Measurements from ENCODE around the gene RFK. TPM values are rescaled to one million over a fixed set of nuclear protein-coding genes. Genes with fewer than 3 reads are reported as not detected.

Gene RFK
- total RNA-seq, 3 donors from 2014 or later (not counting 1 experiment from before 2014, with no cell fraction given), result 8.7 to 11.5 (median 9.2) TPM

- Histone ChIP-seq H3K27ac (ENCODE audit: low read length) (no peak overlapping the region), H3K36me3 (ENCODE audit: control insufficient read depth, insufficient read depth, low read length) (no peaks in the 10 kb centered on the region), H3K4me1 (ENCODE audit: control insufficient read depth, insufficient read depth, low read length) (no peaks in the 10 kb centered on the region), H3K4me3 (ENCODE audit: low read length) (no peak overlapping the region), H3K9me3 (ENCODE audit: control insufficient read depth, insufficient read depth, low read length) (no peaks in the 10 kb centered on the region), H3K27me3 (ENCODE audit: control insufficient read depth, insufficient read depth, low read length) (no peaks in the 10 kb centered on the region)
- no peak overlapping the region for H3K4me3 Mint-ChIP-seq
- intact Hi-C loops (cut with micrococcal nuclease), result no loop called here
- H3K27ac Mint-ChIP-seq, result no peak overlapping the region
- DNase-seq, result no peak
- peaks cover 6 to 11% of the 10 kb centered on the region in 2 donors for H3K27me3 Mint-ChIP-seq (ENCODE audit: low read depth in 2 of 2)
- 84% methylated on average over 6 of the region's 6 CpGs for WGBS (ENCODE audit: insufficient coverage)
- no peaks in the 10 kb centered on the region for H3K9me3 Mint-ChIP-seq
- H3K36me3 Mint-ChIP-seq, result no peaks in the 10 kb centered on the region
- H3K4me1 Mint-ChIP-seq, result no peaks in the 10 kb centered on the region
- no peak for ATAC-seq
- no peak for TF ChIP-seq CTCF (IDR thresholded peaks at IDR 0.05)
These were observed 38.3 kb downstream of the RFK start for GRCh38 chr9:76355886-76356285.

GRCh38 chr9:76354221-76354620, 40.0 kb downstream of the RFK start:
- H3K27ac Mint-ChIP-seq, result no peak overlapping the region
- Histone ChIP-seq H3K36me3 (ENCODE audit: control insufficient read depth, insufficient read depth, low read length) (no peaks in the 10 kb centered on the region), H3K4me3 (ENCODE audit: low read length) (no peak overlapping the region), H3K27me3 (ENCODE audit: control insufficient read depth, insufficient read depth, low read length) (no peaks in the 10 kb centered on the region), H3K9me3 (ENCODE audit: control insufficient read depth, insufficient read depth, low read length) (no peaks in the 10 kb centered on the region), H3K4me1 (ENCODE audit: control insufficient read depth, insufficient read depth, low read length) (no peaks in the 10 kb centered on the region), H3K27ac (ENCODE audit: low read length) (no peak overlapping the region)
- ATAC-seq, result no peak
- H3K4me3 Mint-ChIP-seq, result no peak overlapping the region
- H3K4me1 Mint-ChIP-seq, result no peaks in the 10 kb centered on the region
- no peaks in the 10 kb centered on the region for H3K36me3 Mint-ChIP-seq
- DNase-seq, result no peak
- intact Hi-C loops (cut with micrococcal nuclease), result no loop called here
- peaks cover 6 to 11% of the 10 kb centered on the region in 2 donors for H3K27me3 Mint-ChIP-seq (ENCODE audit: low read depth in 2 of 2)
- no peak for TF ChIP-seq CTCF (IDR thresholded peaks at IDR 0.05)
- no peaks in the 10 kb centered on the region for H3K9me3 Mint-ChIP-seq
- WGBS (ENCODE audit: insufficient coverage), result 78% methylated on average over 3 of the region's 3 CpGs

GRCh38 chr9:76353280-76353679, 40.9 kb downstream of the RFK start:
- Mint-ChIP-seq H3K4me1 (no peaks in the 10 kb centered on the region), H3K4me3 (no peak overlapping the region), H3K9me3 (no peaks in the 10 kb centered on the region), H3K36me3 (no peaks in the 10 kb centered on the region), H3K27ac (no peak overlapping the region), H3K27me3 (ENCODE audit: low read depth in 2 of 2) (peaks cover 6 to 11% of the 10 kb centered on the region in 2 donors)
- no peaks in the 10 kb centered on the region for H3K9me3 ChIP-seq (ENCODE audit: control insufficient read depth, insufficient read depth, low read length)
- H3K4me1 ChIP-seq (ENCODE audit: control insufficient read depth, insufficient read depth, low read length), result no peaks in the 10 kb centered on the region
- no peak for TF ChIP-seq CTCF (IDR thresholded peaks at IDR 0.05)
- H3K27ac ChIP-seq (ENCODE audit: low read length), result no peak overlapping the region
- no peak for ATAC-seq
- no peaks in the 10 kb centered on the region for H3K36me3 ChIP-seq (ENCODE audit: control insufficient read depth, insufficient read depth, low read length)
- no peaks in the 10 kb centered on the region for H3K27me3 ChIP-seq (ENCODE audit: control insufficient read depth, insufficient read depth, low read length)
- WGBS (ENCODE audit: insufficient coverage), result 61% methylated on average over 4 of the region's 5 CpGs
- H3K4me3 ChIP-seq (ENCODE audit: low read length), result no peak overlapping the region
- intact Hi-C loops (cut with micrococcal nuclease), result no loop called here
- DNase-seq, result no peak

GRCh38 chr9:76352026-76352620, 42.1 kb downstream of the RFK start:
- no peaks in the 10 kb centered on the region for H3K4me1 Mint-ChIP-seq
- H3K27me3 Mint-ChIP-seq (ENCODE audit: low read depth in 2 of 2), result peaks cover 6 to 11% of the 10 kb centered on the region in 2 donors
- no peak overlapping the region for H3K4me3 Mint-ChIP-seq
- DNase-seq, result no peak
- H3K27ac ChIP-seq (ENCODE audit: low read length), result no peak overlapping the region
- ATAC-seq, result no peak
- H3K36me3 Mint-ChIP-seq, result no peaks in the 10 kb centered on the region
- no peaks in the 10 kb centered on the region for H3K27me3 ChIP-seq (ENCODE audit: control insufficient read depth, insufficient read depth, low read length)
- no peaks in the 10 kb centered on the region for H3K9me3 ChIP-seq (ENCODE audit: control insufficient read depth, insufficient read depth, low read length)
- intact Hi-C loops (cut with micrococcal nuclease), result no loop called here
- no peak for TF ChIP-seq CTCF (IDR thresholded peaks at IDR 0.05)
- no peaks in the 10 kb centered on the region for H3K36me3 ChIP-seq (ENCODE audit: control insufficient read depth, insufficient read depth, low read length)
- no peaks in the 10 kb centered on the region for H3K4me1 ChIP-seq (ENCODE audit: control insufficient read depth, insufficient read depth, low read length)
- H3K4me3 ChIP-seq (ENCODE audit: low read length), result no peak overlapping the region
- no peaks in the 10 kb centered on the region for H3K9me3 Mint-ChIP-seq
- WGBS (ENCODE audit: insufficient coverage), result 64% methylated on average over 3 of the region's 4 CpGs
- H3K27ac Mint-ChIP-seq, result no peak overlapping the region

Measured in natural killer cell (primary cell).